NCI-H1092 (cell line): Measurements from ENCODE around the gene FBXL2.
"Not testable (repeated sequence)": the region's sequence is repeated elsewhere in the genome, so short reads cannot be mapped to it uniquely, and the experiment has no call there.

Experiments used
- DNase-seq: peaks from one replicate; lab custom pipeline; 2025; lab: John Stamatoyannopoulos, UW

FBXL2 gene

DNA sequence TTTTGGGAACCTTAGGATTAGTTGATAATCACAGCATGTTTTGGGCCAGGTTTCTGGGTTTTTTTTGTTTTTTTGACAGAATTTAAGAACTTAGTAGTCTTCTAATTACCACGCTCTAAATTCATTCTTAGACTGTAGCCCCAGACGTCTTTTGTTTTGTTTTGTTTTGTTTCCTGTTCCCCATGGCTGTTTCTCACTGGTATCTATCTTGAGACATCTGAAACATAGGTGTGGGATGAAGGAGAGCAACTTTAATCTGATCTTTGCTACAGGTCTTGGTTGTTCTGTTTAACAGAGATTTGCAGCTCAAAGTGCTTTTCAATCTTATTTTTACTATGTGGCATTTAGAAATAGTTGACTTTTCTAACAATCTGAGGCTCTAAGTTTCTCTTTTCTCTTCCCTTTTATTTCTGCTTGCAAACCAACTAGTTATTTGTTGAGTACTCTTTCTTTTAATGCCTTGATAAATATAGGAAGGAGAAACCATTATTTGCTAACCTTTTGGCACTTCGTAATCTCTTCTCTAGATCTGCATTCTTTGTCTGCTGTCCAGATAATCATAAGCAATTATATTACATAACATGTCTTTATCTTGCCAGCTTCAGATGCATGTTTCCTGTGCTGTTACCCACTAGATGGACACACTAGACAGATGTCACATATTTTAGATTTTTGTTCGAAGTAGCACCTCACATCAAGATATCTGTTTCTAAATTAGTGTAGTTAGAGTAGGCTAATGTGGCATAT, 40.9 kb downstream of the FBXL2 start:
- DNase-seq, result no peak

DNA sequence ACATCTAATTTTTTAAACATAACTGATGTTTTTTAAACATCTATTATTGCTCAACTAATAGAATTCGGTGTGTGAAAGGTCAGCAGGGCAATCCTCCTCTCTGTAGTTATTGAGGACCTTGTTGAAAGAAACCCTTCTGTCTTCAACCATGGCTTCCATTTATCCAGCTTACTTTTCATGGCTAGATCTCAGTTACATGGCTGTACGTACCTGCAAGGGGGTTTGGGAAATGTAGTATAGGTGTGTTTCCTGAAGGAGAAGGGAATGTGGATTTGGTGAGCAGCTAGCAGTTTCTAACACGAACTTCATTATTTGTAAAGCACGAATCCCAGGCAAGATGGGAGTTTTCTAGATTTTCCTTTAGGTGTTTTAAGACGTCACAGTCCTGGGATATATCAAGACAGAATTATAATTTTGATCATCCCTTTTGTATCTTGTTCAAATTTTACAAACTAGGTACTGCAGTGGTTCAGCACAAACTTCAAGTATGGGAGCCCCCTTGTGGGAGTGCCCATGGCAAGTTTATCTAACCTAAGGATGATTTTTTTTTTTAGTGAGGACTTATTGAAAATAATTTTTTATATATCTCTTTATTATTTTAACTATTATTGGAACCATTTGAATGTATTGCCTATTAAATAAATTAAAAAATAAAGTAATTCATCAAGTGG, 41.6 kb downstream of the FBXL2 start:
- no peak for DNase-seq

DNA sequence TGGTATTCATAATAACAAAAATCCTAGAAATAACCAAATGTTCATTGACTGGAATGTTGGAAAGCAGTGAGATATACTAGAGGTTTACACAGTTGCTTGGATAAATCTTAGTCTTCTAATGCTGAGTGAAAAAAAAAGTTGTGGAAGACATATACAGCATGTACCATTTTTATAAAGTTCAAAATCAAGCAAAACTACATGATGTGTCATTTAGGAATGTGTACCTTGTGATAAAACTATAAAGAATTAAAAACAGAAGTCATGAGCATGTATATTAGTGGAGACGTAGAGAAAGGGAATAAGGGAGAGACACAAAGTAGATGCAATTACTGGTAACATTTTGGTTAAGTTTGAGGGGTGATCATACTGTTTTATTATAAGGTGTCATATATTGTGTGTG, 45.2 kb downstream of the FBXL2 start:
- DNase-seq, result no peak

GRCh38 chr3:33331414-33331813, 54.2 kb downstream of the FBXL2 start:
- no peak for DNase-seq

DNA sequence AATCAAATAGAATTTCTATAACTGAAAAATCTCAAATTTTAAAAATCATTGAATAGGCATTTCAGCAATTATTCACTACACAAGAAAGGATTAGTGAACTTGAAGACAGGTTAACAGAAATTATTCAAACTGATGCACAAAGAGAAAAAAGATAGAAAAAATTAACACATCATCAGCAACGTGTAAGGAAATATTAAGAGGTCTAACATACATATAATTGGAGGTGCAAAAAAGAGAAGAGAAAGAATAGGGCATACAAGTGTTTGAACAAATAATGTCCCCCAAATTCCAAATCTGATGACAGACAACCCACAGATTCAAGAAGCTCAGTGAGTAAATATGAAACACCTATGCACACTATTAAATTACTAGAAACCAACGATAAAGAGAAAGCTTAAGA, 57.1 kb downstream of the FBXL2 start:
- DNase-seq, result no peak

DNA sequence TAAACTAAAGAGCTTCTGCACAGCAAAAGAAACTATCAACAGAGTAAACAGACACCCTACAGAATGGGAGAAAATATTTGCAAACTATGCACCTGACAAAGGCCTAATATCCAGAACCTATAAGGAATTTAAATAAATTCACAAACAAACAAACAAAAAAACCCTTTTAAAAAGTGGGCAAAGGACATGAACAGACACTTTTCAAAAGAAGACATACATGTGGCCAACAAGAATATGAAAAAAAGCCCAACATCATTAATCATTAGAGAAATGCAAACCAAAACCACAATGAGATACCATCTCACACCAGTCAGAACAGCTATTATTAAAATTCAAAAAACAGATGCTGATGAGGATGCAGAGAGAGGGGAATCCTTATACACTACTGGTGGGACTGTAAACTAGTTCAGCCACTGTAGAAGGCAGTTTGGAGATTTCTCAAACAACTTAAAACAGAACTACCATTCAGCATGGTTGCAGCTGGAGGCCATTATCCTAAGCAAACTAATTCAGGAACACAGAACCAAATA, 61.8 kb downstream of the FBXL2 start:
- not testable (repeated sequence) for DNase-seq

- DNase-seq, result no peak
Measured at GRCh38 chr3:33339758-33340157, 62.5 kb downstream of the FBXL2 start.

DNA sequence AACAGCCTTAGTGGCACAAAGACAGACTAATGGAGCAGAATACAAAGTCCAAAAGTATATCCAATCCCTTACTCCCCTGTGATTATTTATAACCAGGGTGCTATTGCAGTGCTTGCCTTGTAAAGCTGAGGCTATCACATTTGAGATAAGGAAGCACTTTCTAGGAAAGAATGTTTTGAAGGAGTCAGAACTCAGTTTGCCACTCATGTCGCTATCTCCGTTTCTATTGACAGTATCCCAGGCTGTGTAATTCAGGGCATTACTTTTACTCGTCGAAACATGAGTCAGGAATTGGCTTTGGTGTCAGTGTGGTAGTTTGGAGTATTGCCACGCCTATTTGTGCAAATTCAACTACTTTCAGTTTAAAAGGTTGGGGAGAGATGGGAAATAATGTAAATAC, 78.4 kb downstream of the FBXL2 start:
- no peak for DNase-seq

DNA sequence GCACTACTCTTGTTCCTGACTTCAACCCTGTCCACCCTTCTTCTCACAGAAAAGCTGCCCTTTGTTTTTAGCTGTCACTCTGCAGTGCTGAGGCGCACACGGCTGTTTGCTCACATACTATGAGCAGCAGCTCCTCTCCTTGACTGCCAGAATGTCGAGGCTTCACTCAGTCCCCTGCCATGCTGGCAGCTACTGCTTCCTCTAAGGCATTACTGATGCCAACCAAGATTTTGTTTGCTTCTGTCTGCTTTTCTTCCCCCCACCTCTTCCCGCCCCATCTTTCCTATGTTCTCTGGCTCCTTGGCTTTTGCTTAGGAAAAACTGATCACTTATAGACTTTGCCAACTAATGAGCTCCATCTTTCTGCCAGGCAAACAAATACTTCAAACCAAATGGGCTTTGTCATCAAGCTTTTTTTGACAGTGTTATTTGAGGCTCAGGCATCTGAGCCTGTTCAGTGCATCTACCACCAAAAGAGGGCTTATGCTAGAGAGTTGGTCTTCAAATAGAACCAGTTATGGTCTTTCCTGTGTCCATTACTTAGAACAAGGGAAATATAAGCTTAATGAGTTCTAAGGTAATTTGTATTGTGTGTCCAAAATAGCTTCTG, 81.0 kb downstream of the FBXL2 start:
- no peak for DNase-seq

GRCh38 chr3:33360136-33360825, 83.0 kb downstream of the FBXL2 start:
- DNase-seq, result no peak

GRCh38 chr3:33363113-33363800, 86.0 kb downstream of the FBXL2 start:
- DNase-seq, result no peak

DNA sequence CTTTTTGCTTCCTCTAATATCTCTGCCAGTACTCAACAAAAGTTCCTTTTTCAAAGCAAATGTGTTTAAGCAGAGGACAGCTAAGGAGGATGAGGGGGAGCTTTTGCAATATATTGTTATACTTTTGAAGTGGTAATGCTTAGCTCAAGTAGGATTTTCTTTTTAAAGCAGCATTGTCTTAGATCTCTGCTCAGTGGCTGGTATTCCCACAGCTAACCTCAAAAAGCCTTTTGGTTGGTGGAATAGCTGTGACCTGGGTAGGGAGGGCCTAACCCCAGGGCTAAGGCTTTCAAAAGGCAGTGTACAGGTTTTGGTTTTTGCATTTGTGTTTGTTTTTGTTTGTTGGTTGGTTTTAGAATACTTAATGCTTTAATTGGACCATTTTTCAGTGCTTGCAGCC, 86.8 kb downstream of the FBXL2 start:
- DNase-seq, result no peak

- DNase-seq, result no peak
Measured at GRCh38 chr3:33364531-33365128, 87.4 kb downstream of the FBXL2 start.

GRCh38 chr3:33372218-33373081, 95.2 kb downstream of the FBXL2 start:
- no peak for DNase-seq

DNA sequence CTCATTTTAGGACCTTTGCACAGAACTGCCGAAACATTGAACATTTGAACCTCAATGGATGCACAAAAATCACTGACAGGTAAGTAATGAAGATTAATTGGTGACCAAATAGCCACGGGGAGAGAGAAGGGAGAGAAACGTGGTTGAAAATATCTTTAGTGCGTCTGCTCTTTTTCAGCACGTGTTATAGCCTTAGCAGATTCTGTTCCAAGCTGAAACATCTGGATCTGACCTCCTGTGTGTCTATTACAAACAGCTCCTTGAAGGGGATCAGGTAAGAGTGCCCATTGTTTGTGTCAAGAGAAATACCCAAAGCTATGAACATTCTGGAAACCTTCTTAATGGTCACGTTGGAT, 95.8 kb downstream of the FBXL2 start:
- no peak for DNase-seq

DNA sequence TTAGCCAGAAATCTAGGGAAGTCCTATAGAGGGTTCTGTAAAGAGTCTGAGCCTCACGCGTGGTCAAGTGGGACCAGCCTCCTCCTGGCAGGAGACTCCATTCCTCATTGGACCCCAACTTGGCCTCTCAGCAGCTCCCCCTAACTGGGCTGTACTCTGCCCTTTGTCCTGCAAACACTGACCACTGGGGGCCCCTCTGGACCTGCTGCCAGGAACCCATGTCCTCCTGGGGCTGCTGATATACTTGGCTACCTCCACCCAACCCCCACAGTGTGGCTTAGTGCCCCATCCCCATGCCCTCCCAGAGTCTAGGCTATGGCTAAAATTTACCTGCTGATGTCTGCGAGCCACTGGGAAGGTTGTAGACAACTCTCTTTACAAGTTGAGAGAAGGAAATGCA, 100.2 kb downstream of the FBXL2 start:
- no peak for DNase-seq

DNA sequence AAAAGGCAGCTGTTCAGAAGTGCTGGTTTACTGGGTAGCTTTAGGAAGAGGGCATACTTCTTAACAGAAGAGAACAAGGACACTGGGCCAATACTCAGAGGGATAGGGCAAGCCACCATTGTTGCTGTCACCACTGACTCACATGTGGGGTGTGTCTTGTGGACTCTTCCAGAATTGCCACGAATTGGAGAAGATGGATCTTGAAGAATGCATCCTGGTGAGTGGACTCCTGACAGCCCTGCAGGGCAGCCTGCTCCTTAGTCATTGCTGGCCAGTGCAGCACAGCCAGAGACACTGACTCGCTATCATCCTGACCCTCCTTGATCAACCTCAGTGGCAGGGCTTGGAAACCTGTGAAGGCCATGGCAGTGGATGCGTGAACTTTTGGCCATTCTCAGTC, 100.7 kb downstream of the FBXL2 start:
- no peak for DNase-seq

GRCh38 chr3:33380653-33381052, 103.4 kb downstream of the FBXL2 start:
- DNase-seq, result no peak

DNA sequence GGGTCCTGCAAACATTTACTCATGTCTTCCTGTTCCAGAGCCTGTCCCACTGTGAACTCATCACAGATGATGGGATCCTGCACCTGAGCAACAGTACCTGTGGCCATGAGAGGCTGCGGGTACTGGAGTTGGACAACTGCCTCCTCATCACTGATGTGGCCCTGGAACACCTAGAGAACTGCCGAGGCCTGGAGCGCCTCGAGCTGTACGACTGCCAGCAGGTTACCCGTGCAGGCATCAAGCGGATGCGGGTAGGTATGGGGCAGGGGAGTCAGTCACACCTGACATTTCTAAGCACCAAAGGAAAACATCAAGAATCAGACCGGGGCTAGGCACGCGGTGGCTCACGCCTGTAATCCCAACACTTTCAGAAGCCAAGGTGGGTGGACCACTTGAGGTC, 106.7 kb downstream of the FBXL2 start:
- no peak for DNase-seq

DNA sequence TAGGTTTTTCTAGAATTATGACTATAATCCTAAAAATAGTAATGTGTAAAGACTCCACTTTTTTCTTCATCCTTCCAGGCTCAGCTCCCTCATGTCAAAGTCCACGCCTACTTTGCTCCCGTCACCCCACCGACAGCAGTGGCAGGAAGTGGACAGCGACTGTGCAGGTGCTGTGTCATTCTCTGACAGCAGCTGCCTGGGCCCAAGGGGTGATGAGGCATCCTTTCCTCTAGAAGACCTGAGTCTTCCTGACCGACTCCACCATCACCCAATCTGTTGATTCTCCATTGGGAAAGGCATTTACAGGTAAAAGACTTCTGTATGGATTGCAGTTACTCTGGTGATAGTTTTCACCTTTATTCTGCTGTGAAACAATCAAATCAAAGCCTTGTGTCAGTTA, 108.2 kb downstream of the FBXL2 start:
- DNase-seq, result no peak

- DNase-seq, result no peak
Measured at GRCh38 chr3:33386631-33387030, 109.4 kb downstream of the FBXL2 start.
